Mesenchymal stem cell (in vitro differentiated cells and primary cell): ENCODE data around the gene RASAL2.

ENCODE experiments used
- DNase-seq: peaks from one replicate; pipeline ENCODE4 v3.0.0-alpha.2; 2013
- H2AFZ ChIP-seq: one replicate; pipeline ENCODE4 v1.6.1; 2013; ENCODE audit warnings: low read depth, mild to moderate bottlenecking, control low read depth, inconsistent platforms, low read length, moderate library complexity
- H2AK5ac ChIP-seq: 2 replicates; pipeline ENCODE4 v1.6.1; 2013; ENCODE audit warnings: low read length, moderate library complexity, mild to moderate bottlenecking, inconsistent platforms; ENCODE audit not compliant: severe bottlenecking
- H2BK120ac ChIP-seq: one replicate; pipeline ENCODE4 v1.6.1; 2013; ENCODE audit warnings: low read depth, mild to moderate bottlenecking, inconsistent platforms, low read length, moderate library complexity
- H2BK12ac ChIP-seq, 2 experiments: one replicate each; pipeline ENCODE4 v1.6.1; 2013; ENCODE audit warnings: inconsistent platforms in 2 of 2, low read length in 2 of 2, mild to moderate bottlenecking in 2 of 2, moderate library complexity in 2 of 2, control low read depth in 1 of 2
- H2BK15ac ChIP-seq: one replicate; pipeline ENCODE4 v1.6.1; 2013; ENCODE audit warnings: mild to moderate bottlenecking, low read depth, inconsistent platforms; ENCODE audit not compliant: poor library complexity, severe bottlenecking
- H2BK5ac ChIP-seq: 2 replicates; pipeline ENCODE4 v1.6.1; 2013; ENCODE audit warnings: low read depth, mild to moderate bottlenecking, low read length, control low read depth, inconsistent platforms; ENCODE audit not compliant: poor library complexity, severe bottlenecking
- H3K14ac ChIP-seq, 2 experiments: one replicate each; pipeline ENCODE4 v1.6.1; 2013; ENCODE audit warnings: inconsistent platforms in 2 of 2, low read length in 2 of 2, control low read depth in 1 of 2, mild to moderate bottlenecking in 1 of 2, moderate library complexity in 1 of 2
- H3K18ac ChIP-seq, 2 experiments: one replicate each; pipeline ENCODE4 v1.6.1; 2013; ENCODE audit warnings: inconsistent platforms in 2 of 2, low read length in 2 of 2, control low read depth in 1 of 2, low read depth in 1 of 2, mild to moderate bottlenecking in 1 of 2
- H3K23ac ChIP-seq, 2 experiments: one replicate each; pipeline ENCODE4 v1.6.1; 2013; ENCODE audit warnings: inconsistent platforms in 2 of 2, low read length in 2 of 2, mild to moderate bottlenecking in 2 of 2, moderate library complexity in 2 of 2, control low read depth in 1 of 2
- H3K27ac ChIP-seq: 2 replicates; pipeline ENCODE4 v1.5.1; 2013; ENCODE audit warnings: mild to moderate bottlenecking, moderate library complexity, low read length, control low read depth, inconsistent platforms; ENCODE audit not compliant: poor library complexity, severe bottlenecking
- H3K27me3 ChIP-seq, 2 experiments: 2 replicates each; pipeline versions ENCODE4 v1.6.1 to v1.7.0; 2013; ENCODE audit warnings: low read length in 2 of 2, mild to moderate bottlenecking in 2 of 2, moderate library complexity in 2 of 2, control low read depth in 1 of 2, inconsistent platforms in 1 of 2; ENCODE audit not compliant: control insufficient read depth in 1 of 2, insufficient read depth in 1 of 2
- H3K36me3 ChIP-seq, 2 experiments: 2 replicates each; pipeline versions ENCODE4 v1.6.1 to v1.7.0; 2013; ENCODE audit warnings: low read length in 2 of 2, control low read depth in 1 of 2, inconsistent platforms in 1 of 2, low read depth in 1 of 2, mild to moderate bottlenecking in 1 of 2; ENCODE audit not compliant: insufficient read depth in 2 of 2, control insufficient read depth in 1 of 2
- H3K4ac ChIP-seq, 2 experiments: one replicate each; pipeline ENCODE4 v1.6.1; 2013; ENCODE audit warnings: inconsistent platforms in 2 of 2, low read length in 2 of 2, mild to moderate bottlenecking in 2 of 2, moderate library complexity in 2 of 2, control low read depth in 1 of 2, low read depth in 1 of 2
- H3K4me1 ChIP-seq: 2 replicates; pipeline ENCODE4 v1.6.1; 2013; ENCODE audit warnings: low read depth, low read length, control low read depth; ENCODE audit not compliant: control insufficient read depth, insufficient read depth
- H3K4me2 ChIP-seq: 2 replicates; pipeline ENCODE4 v1.6.1; 2013; ENCODE audit warnings: low read length, mild to moderate bottlenecking, inconsistent platforms; ENCODE audit not compliant: poor library complexity, severe bottlenecking
- H3K4me3 ChIP-seq, 2 experiments: 2 replicates each; pipeline versions ENCODE4 v1.5.1 to v1.7.0; 2013; ENCODE audit warnings: low read length in 2 of 2, mild to moderate bottlenecking in 2 of 2, control low read depth in 1 of 2, low read depth in 1 of 2; ENCODE audit not compliant: insufficient read depth in 1 of 2
- H3K79me1 ChIP-seq: replicated peaks from 2 replicates; pipeline ENCODE4 v1.6.1; 2013; ENCODE audit warnings: mild to moderate bottlenecking, control low read depth, low read length, inconsistent platforms; ENCODE audit not compliant: poor library complexity, severe bottlenecking
- H3K9ac ChIP-seq: 2 replicates; pipeline ENCODE4 v1.7.0; 2013; ENCODE audit warnings: mild to moderate bottlenecking, low read length, moderate library complexity
- H3K9me3 ChIP-seq: 2 replicates; pipeline ENCODE4 v1.7.0; 2013; ENCODE audit warnings: mild to moderate bottlenecking, low read length; ENCODE audit not compliant: control insufficient read depth
- H4K8ac ChIP-seq: one replicate; pipeline ENCODE4 v1.6.1; 2013; ENCODE audit warnings: inconsistent platforms, mild to moderate bottlenecking, low read length, moderate library complexity
- H4K91ac ChIP-seq: one replicate; pipeline ENCODE4 v1.6.1; 2013; ENCODE audit warnings: mild to moderate bottlenecking, low read length, inconsistent platforms
- WGBS: methylation state at CpG from one replicate; pipeline ENCODE4 v1.1.7; 2013; ENCODE audit warnings: mixed read lengths; 5-methylcytosine and 5-hydroxymethylcytosine counted together

The RASAL2 gene

GRCh38 chr1:178142806-178143205, 48.9 kb downstream of the RASAL2 start:
- no peaks in the 10 kb centered on the region for H3K27me3 ChIP-seq
- 100% methylated on average over 2 of the region's 4 CpGs for WGBS
- no peak overlapping the region for H3K23ac ChIP-seq
- no peak overlapping the region for H3K14ac ChIP-seq
- H3K36me3 ChIP-seq, result no peaks in the 10 kb centered on the region
- H3K4me3 ChIP-seq, result no peak overlapping the region
- no peak overlapping the region for H2BK120ac ChIP-seq
- no peak overlapping the region for H2BK12ac ChIP-seq
- H4K91ac ChIP-seq, result no peak overlapping the region
- H3K4ac ChIP-seq, result no peak overlapping the region
- no peak overlapping the region for H3K4me2 ChIP-seq
- no peak for DNase-seq
- no peak overlapping the region for H2AFZ ChIP-seq
- no peaks in the 10 kb centered on the region for H3K4me1 ChIP-seq
- H3K9me3 ChIP-seq, result no peaks in the 10 kb centered on the region
- peaks cover 16% of the 10 kb centered on the region for H3K79me1 ChIP-seq
- H3K27ac ChIP-seq, result no peak overlapping the region
- no peak overlapping the region for H2BK15ac ChIP-seq
- no peak overlapping the region for H2AK5ac ChIP-seq
- H4K8ac ChIP-seq, result no peak overlapping the region
- no peak overlapping the region for H3K9ac ChIP-seq
- H2BK5ac ChIP-seq, result no peak overlapping the region
- H3K18ac ChIP-seq, result no peak overlapping the region

GRCh38 chr1:178143730-178144690, 50.1 kb downstream of the RASAL2 start:
- Histone ChIP-seq H2BK120ac (no peak overlapping the region), H2BK5ac (no peak overlapping the region), H3K36me3 (no peaks in the 10 kb centered on the region), H3K9ac (peak overlapping the region; percentile 49), H3K23ac (no peak overlapping the region), H2AK5ac (no peak overlapping the region), H3K9me3 (no peaks in the 10 kb centered on the region), H2BK15ac (no peak overlapping the region), H3K18ac (no peak overlapping the region), H3K27me3 (no peaks in the 10 kb centered on the region), H3K4me3 (peak overlapping the region in 1 of 2 experiments; percentile 26), H3K4me1 (no peaks in the 10 kb centered on the region), H3K27ac (no peak overlapping the region), H3K4me2 (no peak overlapping the region), H2AFZ (no peak overlapping the region), H2BK12ac (no peak overlapping the region), H3K4ac (no peak overlapping the region), H3K79me1 (peaks cover 16% of the 10 kb centered on the region), H4K8ac (no peak overlapping the region), H3K14ac (no peak overlapping the region), H4K91ac (no peak overlapping the region)
- DNase-seq, result peak; percentile 66
- WGBS, result 85% methylated on average over 2 of the region's 2 CpGs

- no peak overlapping the region for H2BK5ac ChIP-seq
- no peak overlapping the region for H3K4me2 ChIP-seq
- H2AFZ ChIP-seq, result no peak overlapping the region
- H3K18ac ChIP-seq, result peak overlapping the region; percentile 33 to 78
- peaks cover 1% of the 10 kb centered on the region for H3K4me1 ChIP-seq
- no peaks in the 10 kb centered on the region for H3K9me3 ChIP-seq
- no peak overlapping the region for H4K91ac ChIP-seq
- H3K14ac ChIP-seq, result no peak overlapping the region
- H3K27me3 ChIP-seq, result no peaks in the 10 kb centered on the region
- H3K27ac ChIP-seq, result no peak overlapping the region
- no peak overlapping the region for H3K9ac ChIP-seq
- H3K79me1 ChIP-seq, result peaks cover 16% of the 10 kb centered on the region
- no peak overlapping the region for H2BK120ac ChIP-seq
- WGBS, result 100% methylated on average over 1 of the region's 1 CpG
- DNase-seq, result no peak
- peak overlapping the region; percentile 28 for H4K8ac ChIP-seq
- H3K4ac ChIP-seq, result no peak overlapping the region
- H2BK15ac ChIP-seq, result no peak overlapping the region
- H3K23ac ChIP-seq, result no peak overlapping the region
- no peak overlapping the region for H3K4me3 ChIP-seq
- H3K36me3 ChIP-seq, result no peaks in the 10 kb centered on the region
- peak overlapping the region in 1 of 2 experiments; percentile 63 for H2BK12ac ChIP-seq
- peak overlapping the region; percentile 77 for H2AK5ac ChIP-seq
Observed at GRCh38 chr1:178145605-178146004, 51.7 kb downstream of the RASAL2 start.

- Histone ChIP-seq H3K18ac (no peak overlapping the region), H3K9ac (no peak overlapping the region)
- WGBS, result 86% methylated on average over 2 of the region's 2 CpGs
Observed at GRCh38 chr1:178146436-178146835, 52.5 kb downstream of the RASAL2 start.

More at GRCh38 chr1:178146436-178146835, 52.5 kb downstream of the RASAL2 start:
- H3K4me2 ChIP-seq, result no peak overlapping the region
- no peak overlapping the region for H2BK5ac ChIP-seq
- H3K9me3 ChIP-seq, result no peaks in the 10 kb centered on the region
- no peaks in the 10 kb centered on the region for H3K27me3 ChIP-seq
- no peak overlapping the region for H3K14ac ChIP-seq
- no peak overlapping the region for H4K8ac ChIP-seq
- H2AFZ ChIP-seq, result no peak overlapping the region
- no peak overlapping the region for H2AK5ac ChIP-seq
- H4K91ac ChIP-seq, result no peak overlapping the region
- no peak overlapping the region for H3K23ac ChIP-seq
- H2BK12ac ChIP-seq, result no peak overlapping the region
- no peak overlapping the region for H2BK15ac ChIP-seq
- no peak for DNase-seq
- H2BK120ac ChIP-seq, result no peak overlapping the region
- peaks cover 1% of the 10 kb centered on the region for H3K4me1 ChIP-seq
- peaks cover 14% of the 10 kb centered on the region for H3K79me1 ChIP-seq
- no peak overlapping the region for H3K4me3 ChIP-seq
- H3K27ac ChIP-seq, result no peak overlapping the region
- H3K36me3 ChIP-seq, result peaks cover 0 to 2% of the 10 kb centered on the region in 2 experiments
- H3K4ac ChIP-seq, result no peak overlapping the region
